Epithelial cell of proximal tubule (primary cell): ENCODE results near the gene CROCC. TPM values are rescaled to one million over a fixed set of nuclear protein-coding genes. Genes with fewer than 3 reads are reported as not detected.
"Not testable (repeated sequence)": the region's sequence is repeated elsewhere in the genome, so short reads cannot be mapped to it uniquely, and the experiment has no call there.

Experiments
- DNase-seq: peaks from one replicate; pipeline ENCODE4 v3.0.0-alpha.2; 2011; ENCODE audit warnings: low read depth
- H3K4me3 ChIP-seq: 2 replicates; pipeline ENCODE4 v1.5.1; 2011; ENCODE audit warnings: low read depth, mild to moderate bottlenecking, low read length
- total RNA-seq: library from RNA; depleted of rRNA; stranded (reverse); fragments of >200 nt; gene quantifications from 2 replicates; pipeline ENCODE4 v1.2.3, GENCODE V29; 2015
- TF ChIP-seq, protein P1 (sequence below): conservative IDR thresholded peaks from 2 replicates; pipeline ENCODE4 v1.5.1; 2012; ENCODE audit warnings: low read depth, mild to moderate bottlenecking, low read length

Gene CROCC
- total RNA-seq, 1 donor from 2014 or later, result 17.7 TPM

DNA sequence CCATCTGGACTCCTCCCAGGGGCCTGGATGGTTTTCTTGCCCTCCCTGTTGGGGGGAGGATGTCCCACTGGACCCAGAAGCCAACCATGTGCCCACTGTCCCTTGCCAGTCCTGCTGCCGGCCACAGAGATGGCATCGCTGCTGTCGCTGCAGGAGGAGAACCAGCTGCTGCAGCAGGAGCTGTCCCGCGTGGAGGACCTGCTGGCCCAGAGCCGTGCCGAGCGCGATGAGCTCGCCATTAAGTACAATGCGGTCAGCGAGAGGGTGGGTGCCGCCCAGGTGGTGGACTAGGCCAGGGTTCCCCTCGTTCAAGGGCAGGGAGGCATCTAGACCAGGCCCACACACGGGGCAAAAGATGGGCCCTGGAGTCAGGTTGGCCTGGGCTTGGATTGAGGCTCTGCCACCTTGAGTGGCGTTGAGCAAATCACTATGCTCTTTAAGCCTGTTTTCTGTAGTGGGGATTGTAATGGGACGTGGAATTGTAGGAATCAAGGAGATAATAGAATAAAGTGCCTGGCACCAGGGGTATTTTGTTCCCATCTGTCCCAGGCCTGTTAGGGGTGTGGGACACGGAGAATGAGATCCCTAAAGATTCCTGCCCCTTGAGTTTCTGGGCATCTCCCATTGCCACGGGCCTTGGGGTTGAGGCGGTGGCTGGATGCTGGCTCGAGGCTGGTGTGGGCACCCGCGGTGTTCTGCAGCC lies 2.6 kb downstream of the CROCC start:
- TF ChIP-seq, protein P1, sequence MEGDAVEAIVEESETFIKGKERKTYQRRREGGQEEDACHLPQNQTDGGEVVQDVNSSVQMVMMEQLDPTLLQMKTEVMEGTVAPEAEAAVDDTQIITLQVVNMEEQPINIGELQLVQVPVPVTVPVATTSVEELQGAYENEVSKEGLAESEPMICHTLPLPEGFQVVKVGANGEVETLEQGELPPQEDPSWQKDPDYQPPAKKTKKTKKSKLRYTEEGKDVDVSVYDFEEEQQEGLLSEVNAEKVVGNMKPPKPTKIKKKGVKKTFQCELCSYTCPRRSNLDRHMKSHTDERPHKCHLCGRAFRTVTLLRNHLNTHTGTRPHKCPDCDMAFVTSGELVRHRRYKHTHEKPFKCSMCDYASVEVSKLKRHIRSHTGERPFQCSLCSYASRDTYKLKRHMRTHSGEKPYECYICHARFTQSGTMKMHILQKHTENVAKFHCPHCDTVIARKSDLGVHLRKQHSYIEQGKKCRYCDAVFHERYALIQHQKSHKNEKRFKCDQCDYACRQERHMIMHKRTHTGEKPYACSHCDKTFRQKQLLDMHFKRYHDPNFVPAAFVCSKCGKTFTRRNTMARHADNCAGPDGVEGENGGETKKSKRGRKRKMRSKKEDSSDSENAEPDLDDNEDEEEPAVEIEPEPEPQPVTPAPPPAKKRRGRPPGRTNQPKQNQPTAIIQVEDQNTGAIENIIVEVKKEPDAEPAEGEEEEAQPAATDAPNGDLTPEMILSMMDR, result no peak
- no peak overlapping the region for H3K4me3 ChIP-seq

DNA sequence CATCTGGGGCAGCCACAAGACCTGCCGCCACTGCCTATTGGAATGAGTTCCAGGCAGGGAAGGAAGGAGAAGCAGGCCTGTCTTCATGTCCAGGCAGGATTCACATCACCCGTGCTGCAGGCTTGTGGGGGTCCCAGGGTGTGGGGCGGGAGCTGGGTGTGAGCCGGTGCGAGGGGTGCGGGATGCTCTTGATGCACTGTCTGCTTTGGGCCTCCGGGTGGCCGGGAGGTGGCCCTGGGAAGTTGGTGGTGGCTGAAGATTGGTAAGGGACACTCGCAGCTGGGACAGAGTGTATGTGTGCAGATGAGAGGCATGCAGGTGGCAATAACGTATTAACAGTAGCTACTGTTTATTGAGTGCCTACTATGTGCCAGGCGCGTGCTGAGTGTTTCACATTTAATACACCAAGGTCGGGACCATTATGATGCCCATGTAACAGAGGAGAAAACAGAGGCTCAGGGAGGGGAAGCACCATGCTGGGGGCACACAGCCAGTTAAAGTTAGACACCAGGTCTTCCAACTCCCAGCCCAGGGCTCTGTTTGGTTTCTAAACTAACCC lies 3.3 kb downstream of the CROCC start:
- DNase-seq, result no peak
- H3K4me3 ChIP-seq, result no peak overlapping the region
- TF ChIP-seq, protein P1, result peak; percentile 30

More for the DNA sequence above, 2.6 kb downstream of the CROCC start:
- DNase-seq, result no peak

- TF ChIP-seq, protein P1, result no peak
- H3K4me3 ChIP-seq, result no peak overlapping the region
- DNase-seq, result no peak
Measured at GRCh38 chr1:16925635-16926490, 4.1 kb downstream of the CROCC start.

- no peak for DNase-seq
- no peak overlapping the region for H3K4me3 ChIP-seq
- TF ChIP-seq, protein P1, result no peak
Measured at GRCh38 chr1:16926491-16927073, 4.9 kb downstream of the CROCC start.

GRCh38 chr1:16927256-16927655 lies 5.5 kb downstream of the CROCC start:
- TF ChIP-seq, protein P1, result no peak
- no peak for DNase-seq

DNA sequence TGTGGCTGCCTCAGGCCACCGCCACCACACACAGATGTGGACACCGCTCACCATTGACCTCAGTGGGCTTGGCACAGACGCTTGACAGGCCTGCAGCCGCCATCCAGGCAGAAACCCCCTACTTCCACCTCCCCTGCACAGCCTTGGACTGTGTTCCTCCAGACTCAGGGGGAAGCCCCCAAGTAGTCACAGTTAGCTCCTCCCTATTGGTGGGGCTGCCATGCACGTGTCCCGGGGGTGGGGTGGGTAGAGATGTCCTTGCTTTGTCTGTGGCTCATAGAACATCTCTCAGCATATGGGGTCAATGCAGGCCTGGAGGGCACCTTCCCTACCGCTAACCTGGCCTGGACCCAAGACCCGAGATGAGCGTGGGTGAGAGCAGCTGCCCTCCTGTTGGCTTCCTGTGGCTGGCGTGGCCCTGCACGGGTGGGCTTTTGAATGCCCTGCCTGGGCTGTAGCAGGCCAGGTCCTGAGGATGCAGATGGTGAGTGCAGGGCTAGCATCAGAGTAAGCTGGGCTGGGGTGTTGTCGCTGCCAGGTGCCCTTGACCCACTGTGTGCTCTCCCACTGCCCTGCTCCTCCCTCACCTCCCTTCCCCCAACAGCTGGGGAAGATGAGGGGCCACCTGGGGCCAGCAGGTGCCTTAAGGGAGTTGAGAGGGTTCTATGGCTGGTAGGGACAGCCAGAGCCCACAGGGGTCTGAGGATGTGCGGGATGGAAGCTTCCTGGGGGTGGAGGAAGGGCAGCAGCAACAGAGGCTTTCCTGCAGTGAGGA lies 6.2 kb downstream of the CROCC start:
- no peak for DNase-seq
- TF ChIP-seq, protein P1, result no peak
- no peak overlapping the region for H3K4me3 ChIP-seq

More at GRCh38 chr1:16927256-16927655, 5.5 kb downstream of the CROCC start:
- no peak overlapping the region for H3K4me3 ChIP-seq

GRCh38 chr1:16929146-16930041 lies 7.7 kb downstream of the CROCC start:
- not testable (repeated sequence) for DNase-seq, H3K4me3 ChIP-seq

DNA sequence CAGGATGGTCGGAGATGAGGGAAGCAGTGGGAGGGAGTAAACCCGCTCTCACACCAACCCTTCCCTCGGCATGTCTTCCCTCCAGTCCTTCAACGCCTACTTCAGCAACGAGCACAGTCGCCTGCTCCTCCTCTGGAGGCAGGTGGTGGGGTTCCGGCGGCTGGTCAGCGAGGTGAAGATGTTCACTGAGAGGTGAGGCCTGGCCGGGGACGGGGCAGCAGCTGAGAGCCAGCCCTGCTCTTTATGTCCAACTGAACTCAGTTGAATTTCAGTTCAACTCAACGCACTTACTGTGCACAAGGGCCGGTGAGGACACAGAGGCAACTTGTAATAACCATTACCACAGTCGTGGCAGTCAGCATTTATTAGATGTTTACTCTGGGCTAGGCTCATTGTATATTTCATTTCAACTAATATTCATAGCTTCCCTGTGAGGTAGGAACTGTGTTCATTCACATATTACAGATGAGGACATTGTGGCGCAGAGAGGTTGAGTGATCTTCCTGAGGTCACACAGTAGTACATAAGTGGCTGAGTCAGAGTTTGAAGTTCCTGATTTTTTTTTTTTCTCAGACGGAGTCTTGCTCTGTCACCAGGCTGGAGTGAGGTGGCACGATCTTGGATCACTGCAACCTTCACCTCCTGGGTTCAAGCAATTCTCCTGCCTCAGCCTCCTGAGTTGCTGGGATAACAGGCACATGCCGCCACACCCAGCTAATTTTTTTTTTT lies 9.6 kb downstream of the CROCC start:
- H3K4me3 ChIP-seq, DNase-seq: not testable (repeated sequence)
